CD4-positive, alpha-beta T cell (primary cell): ENCODE measurements around the gene AFF3. TPM values are rescaled to one million over a fixed set of nuclear protein-coding genes. Genes with fewer than 3 reads are reported as not detected.

Experiments
- ATAC-seq: fragments of 200-7000 bp; cut with Tn5 transposase; one replicate; pipeline ENCODE4 v1.10.0; 2022; ENCODE audit warnings: mild to moderate bottlenecking; ENCODE audit not compliant: poor library complexity
- CTCF ChIA-PET: fragments of 350-600 bp; sonication (Branson Sonifier 250); formaldehyde crosslinking; loops from one replicate; lab custom pipeline; 2021; ENCODE audit warnings: antibody characterized with exemption, inconsistent platforms; lab: Charles Lee
- POLR2A ChIA-PET: fragments of 350-600 bp; sonication (Branson Sonifier 250); formaldehyde crosslinking; loops from one replicate; lab custom pipeline; 2021; ENCODE audit warnings: antibody characterized with exemption, inconsistent platforms; lab: Charles Lee
- DNase-seq, 14 experiments: peaks; one replicate each; pipeline ENCODE4 v3.0.0-alpha.2; 2013 to 2020; ENCODE audit warnings: mixed read lengths in 2 of 14
- H3K27ac ChIP-seq, 2 donors: one replicate each; pipeline versions ENCODE4 v1.5.1 to v1.7.0; 2013; ENCODE audit warnings: low read length in 2 of 2, low read depth in 1 of 2, mild to moderate bottlenecking in 1 of 2
- H3K27me3 ChIP-seq, 2 experiments: 1 replicate in 1 of 2; 2 replicates in 1 of 2; pipeline versions ENCODE4 v1.6.1 to v1.7.0; 2013; ENCODE audit warnings: low read length in 2 of 2, control low read depth in 1 of 2, mild to moderate bottlenecking in 1 of 2, moderate library complexity in 1 of 2; ENCODE audit not compliant: insufficient read depth in 2 of 2, control insufficient read depth in 1 of 2
- H3K36me3 ChIP-seq: one replicate; pipeline ENCODE4 v1.6.1; 2013; ENCODE audit warnings: low read length, control low read depth; ENCODE audit not compliant: insufficient read depth
- H3K4me1 ChIP-seq: one replicate; pipeline ENCODE4 v1.6.1; 2013; ENCODE audit warnings: low read length, control low read depth; ENCODE audit not compliant: insufficient read depth
- H3K4me3 ChIP-seq: one replicate; pipeline ENCODE4 v1.5.1; 2013; ENCODE audit warnings: mild to moderate bottlenecking, low read length, moderate library complexity
- H3K9me3 ChIP-seq, 2 experiments: 1 replicate in 1 of 2; 2 replicates in 1 of 2; pipeline versions ENCODE4 v1.6.1 to v1.7.0; 2013; ENCODE audit warnings: low read length in 2 of 2, mild to moderate bottlenecking in 2 of 2, control low read depth in 1 of 2, moderate library complexity in 1 of 2; ENCODE audit not compliant: control insufficient read depth in 1 of 2, insufficient read depth in 1 of 2
- H3K27ac Mint-ChIP-seq: one replicate; pipeline ENCODE4 v1.8.0; 2020; ENCODE audit warnings: mixed read lengths
- H3K27me3 Mint-ChIP-seq: one replicate; pipeline ENCODE4 v1.8.0; 2021; ENCODE audit warnings: mixed read lengths
- H3K36me3 Mint-ChIP-seq: one replicate; pipeline ENCODE4 v1.8.0; 2021; ENCODE audit warnings: low read depth, mixed read lengths
- H3K4me1 Mint-ChIP-seq: one replicate; pipeline ENCODE4 v1.8.0; 2021; ENCODE audit warnings: low read depth, mixed read lengths
- H3K4me3 Mint-ChIP-seq: one replicate; pipeline ENCODE4 v1.8.0; 2020; ENCODE audit warnings: mild to moderate bottlenecking, mixed read lengths
- H3K9me3 Mint-ChIP-seq: one replicate; pipeline ENCODE4 v1.8.0; 2020; ENCODE audit warnings: mixed read lengths
- intact Hi-C, 2 experiments: fragments of 100-400 bp; cut with DNase I in 1 of 2; cut with micrococcal nuclease in 1 of 2; formaldehyde crosslinking; loops; one replicate each; pipeline versions ENCODE4 v1.15.1 to v1.9.0; 2023 to 2025; cut with DNase I, micrococcal nuclease
- total RNA-seq, 174 experiments: library from RNA in 2 of 174; stranded (reverse) in 2 of 174; gene quantifications; one replicate each; pipeline ENCODE4 v1.2.3 and lab custom pipeline; 2021 to 2026
- TF ChIP-seq, protein P1 (sequence below): fragments of 200-600 bp; IDR thresholded peaks from one replicate; pipeline ENCODE4 v1.8.0; 2022; ENCODE audit warnings: antibody characterized with exemption, mild to moderate bottlenecking

Gene AFF3
- total RNA-seq, 2 experiments from 2014 or later = 15.4 to 15.7 TPM

DNA sequence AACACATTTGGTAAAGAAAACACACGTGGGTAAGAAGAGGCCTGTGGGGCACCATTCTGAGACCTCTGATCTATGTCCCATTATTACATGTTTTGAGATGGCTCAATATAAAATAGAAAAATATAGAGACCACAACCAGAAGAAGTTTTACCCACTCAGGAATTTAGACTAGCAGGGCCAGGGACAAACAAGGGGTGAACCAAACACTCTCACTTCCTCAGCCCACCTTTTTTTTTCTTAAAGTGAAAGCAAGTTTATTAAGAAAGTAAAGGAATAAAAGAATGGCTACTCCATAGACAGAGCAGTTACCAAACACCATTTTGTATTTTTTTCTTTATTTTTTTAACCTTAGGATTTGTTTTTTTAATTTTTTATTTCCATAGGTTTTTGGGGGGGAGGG, 533.5 kb downstream of the AFF3 start:
- no peaks in the 10 kb centered on the region for H3K4me1 Mint-ChIP-seq
- TF ChIP-seq, protein P1, sequence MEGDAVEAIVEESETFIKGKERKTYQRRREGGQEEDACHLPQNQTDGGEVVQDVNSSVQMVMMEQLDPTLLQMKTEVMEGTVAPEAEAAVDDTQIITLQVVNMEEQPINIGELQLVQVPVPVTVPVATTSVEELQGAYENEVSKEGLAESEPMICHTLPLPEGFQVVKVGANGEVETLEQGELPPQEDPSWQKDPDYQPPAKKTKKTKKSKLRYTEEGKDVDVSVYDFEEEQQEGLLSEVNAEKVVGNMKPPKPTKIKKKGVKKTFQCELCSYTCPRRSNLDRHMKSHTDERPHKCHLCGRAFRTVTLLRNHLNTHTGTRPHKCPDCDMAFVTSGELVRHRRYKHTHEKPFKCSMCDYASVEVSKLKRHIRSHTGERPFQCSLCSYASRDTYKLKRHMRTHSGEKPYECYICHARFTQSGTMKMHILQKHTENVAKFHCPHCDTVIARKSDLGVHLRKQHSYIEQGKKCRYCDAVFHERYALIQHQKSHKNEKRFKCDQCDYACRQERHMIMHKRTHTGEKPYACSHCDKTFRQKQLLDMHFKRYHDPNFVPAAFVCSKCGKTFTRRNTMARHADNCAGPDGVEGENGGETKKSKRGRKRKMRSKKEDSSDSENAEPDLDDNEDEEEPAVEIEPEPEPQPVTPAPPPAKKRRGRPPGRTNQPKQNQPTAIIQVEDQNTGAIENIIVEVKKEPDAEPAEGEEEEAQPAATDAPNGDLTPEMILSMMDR = no peak
- no peaks in the 10 kb centered on the region for H3K27me3 Mint-ChIP-seq
- Histone ChIP-seq H3K27me3 (no peaks in the 10 kb centered on the region), H3K9me3 (no peaks in the 10 kb centered on the region), H3K36me3 (no peaks in the 10 kb centered on the region), H3K4me3 (no peak overlapping the region), H3K4me1 (no peaks in the 10 kb centered on the region), H3K27ac (no peak overlapping the region)
- intact Hi-C loops = no loop called here
- no peaks in the 10 kb centered on the region for H3K9me3 Mint-ChIP-seq
- ATAC-seq = no peak
- ChIA-PET CTCF (no interaction called here), POLR2A (no interaction called here)
- H3K4me3 Mint-ChIP-seq = no peak overlapping the region
- H3K27ac Mint-ChIP-seq = no peak overlapping the region
- H3K36me3 Mint-ChIP-seq = no peaks in the 10 kb centered on the region
- DNase-seq = no peak

DNA sequence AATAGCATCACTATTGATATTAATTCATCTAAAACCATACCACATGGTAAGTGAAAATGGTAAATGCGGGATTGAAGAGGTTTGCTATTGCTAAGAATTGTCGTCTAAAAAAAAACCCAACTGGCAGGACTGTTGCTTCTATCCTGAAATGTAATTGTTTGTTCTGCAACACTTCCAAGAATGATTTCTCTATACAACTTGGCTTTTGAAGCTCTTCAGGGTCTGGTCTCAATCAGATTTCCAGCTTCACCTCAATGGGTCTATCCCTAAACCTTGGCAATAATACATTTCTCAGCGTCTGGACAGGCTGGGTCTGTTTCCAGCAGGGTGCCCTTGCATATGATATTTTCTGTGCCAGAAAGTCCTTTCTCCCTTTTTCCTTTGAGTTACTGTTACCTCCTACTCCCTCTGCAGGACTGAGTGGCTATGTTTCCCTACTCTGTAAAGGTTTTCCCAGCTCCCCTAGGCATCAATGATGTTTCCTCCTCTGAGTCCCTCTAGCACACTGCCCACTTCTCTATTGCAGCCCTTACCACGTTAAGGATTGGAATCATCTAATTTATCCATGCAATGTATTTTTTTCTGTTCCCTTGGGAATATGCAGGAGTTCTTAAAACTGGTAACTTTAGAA, 534.4 kb downstream of the AFF3 start:
- Mint-ChIP-seq H3K36me3 (no peaks in the 10 kb centered on the region), H3K9me3 (no peaks in the 10 kb centered on the region), H3K4me1 (no peaks in the 10 kb centered on the region), H3K27ac (no peak overlapping the region), H3K4me3 (no peak overlapping the region), H3K27me3 (no peaks in the 10 kb centered on the region)
- POLR2A ChIA-PET = no interaction called here
- TF ChIP-seq, protein P1 = no peak
- Histone ChIP-seq H3K4me3 (no peak overlapping the region), H3K27ac (no peak overlapping the region), H3K4me1 (no peaks in the 10 kb centered on the region), H3K36me3 (no peaks in the 10 kb centered on the region), H3K9me3 (no peaks in the 10 kb centered on the region), H3K27me3 (no peaks in the 10 kb centered on the region)
- CTCF ChIA-PET = no interaction called here
- DNase-seq (no peak), ATAC-seq (no peak)
- intact Hi-C loops = no loop called here

DNA sequence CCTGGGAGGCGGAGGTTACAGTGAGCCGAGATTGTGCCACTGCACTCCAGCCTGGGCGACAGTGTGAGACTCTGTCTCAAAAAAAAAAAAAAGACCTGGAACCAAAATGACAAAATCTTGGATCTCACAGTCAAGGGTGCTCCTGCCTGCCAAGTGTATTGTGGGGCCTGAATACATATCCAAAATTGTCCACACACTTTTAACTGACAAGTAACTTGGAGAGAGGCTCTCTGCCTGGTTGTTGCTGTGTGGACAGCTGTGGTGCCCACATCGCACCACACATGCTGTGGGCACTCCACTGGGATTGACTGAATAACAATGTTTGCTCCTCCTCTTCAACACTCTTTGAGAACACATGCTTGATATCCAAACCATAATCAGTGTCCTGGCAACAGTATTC, 534.9 kb downstream of the AFF3 start:
- no peak for ATAC-seq
- intact Hi-C loops = no loop called here
- Mint-ChIP-seq H3K4me1 (no peaks in the 10 kb centered on the region), H3K36me3 (no peaks in the 10 kb centered on the region), H3K27me3 (no peaks in the 10 kb centered on the region), H3K9me3 (no peaks in the 10 kb centered on the region), H3K27ac (no peak overlapping the region), H3K4me3 (no peak overlapping the region)
- Histone ChIP-seq H3K36me3 (no peaks in the 10 kb centered on the region), H3K4me3 (no peak overlapping the region), H3K27me3 (no peaks in the 10 kb centered on the region), H3K4me1 (no peaks in the 10 kb centered on the region), H3K27ac (no peak overlapping the region), H3K9me3 (no peaks in the 10 kb centered on the region)
- TF ChIP-seq, protein P1 = no peak
- CTCF ChIA-PET = no interaction called here
- DNase-seq = no peak
- POLR2A ChIA-PET = no interaction called here
